Esophagus squamous epithelium (tissue), 5 donors: Measurements from ENCODE around the gene FERMT1. TPM values are rescaled to one million over a fixed set of nuclear protein-coding genes. Genes with fewer than 3 reads are reported as not detected.
A peak's percentile ranks its signal among the peaks of the same experiment; 100 is the strongest.

ENCODE experiments used
- DNase-seq: peaks from one replicate; lab custom pipeline; 2025; lab: John Stamatoyannopoulos, UW
- H3K27ac ChIP-seq, 4 donors: fragments of 200-600 bp; sonication (generic); one replicate each; pipeline ENCODE4 v1.5.1; 2016 to 2019; ENCODE audit warnings: mild to moderate bottlenecking in 1 of 4
- H3K27me3 ChIP-seq, 4 donors: fragments of 200-600 bp; sonication (generic); 1 replicate in 3 of 4; 2 replicates in 1 of 4; pipeline versions ENCODE4 v1.5.1 to v1.6.0; 2017 to 2021; ENCODE audit warnings: antibody characterized with exemption in 1 of 4
- H3K36me3 ChIP-seq, 3 donors: fragments of 200-600 bp; sonication (generic); one replicate each; pipeline ENCODE4 v1.5.1; 2016 to 2019
- H3K4me1 ChIP-seq, 3 donors: fragments of 200-600 bp; sonication (generic); one replicate each; pipeline ENCODE4 v1.5.1; 2017 to 2019
- H3K4me3 ChIP-seq, 4 donors: fragments of 200-600 bp; sonication (generic); 1 replicate in 3 of 4; 2 replicates in 1 of 4; pipeline ENCODE4 v1.5.1; 2016 to 2019; ENCODE audit warnings: mild to moderate bottlenecking in 2 of 4, moderate library complexity in 1 of 4
- H3K9me3 ChIP-seq, 3 donors: fragments of 200-600 bp; sonication (generic); one replicate each; pipeline ENCODE4 v1.5.1; 2016 to 2019
- CTCF ChIP-seq, 6 experiments: fragments of 450-650 bp in 4 of 6; fragments of 200-600 bp in 2 of 6; sonication (generic) in 2 of 6; IDR thresholded peaks; one replicate each; pipeline ENCODE4 v1.5.1; 2016 to 2019; ENCODE audit warnings: antibody characterized with exemption in 6 of 6, mild to moderate bottlenecking in 4 of 6, moderate library complexity in 4 of 6
- POLR2A ChIP-seq, 4 donors: fragments of 450-650 bp; IDR thresholded peaks; one replicate each; pipeline ENCODE4 v1.6.1; 2017; ENCODE audit warnings: antibody characterized with exemption in 4 of 4, mild to moderate bottlenecking in 4 of 4, moderate library complexity in 3 of 4
- WGBS, 2 donors: methylation state at CpG; one replicate each; pipeline ENCODE4 v1.1.5; 2018; 5-methylcytosine and 5-hydroxymethylcytosine counted together
- intact Hi-C: fragments of 100-400 bp; cut with DNase I; formaldehyde crosslinking; loops from one replicate; pipeline ENCODE4 v1.15.0; 2022
- total RNA-seq, 4 donors: library from RNA; depleted of rRNA; stranded (reverse); fragments of >200 nt; gene quantifications; one replicate each; pipeline ENCODE4 v1.1.0, GENCODE V29; 2016
- donor health status: DM: yes; HTN: yes; CAD: no.

FERMT1 gene
- total RNA-seq, 4 donors from 2014 or later, result 19.3 to 53.5 (median 25.8) TPM

GRCh38 chr20:6160736-6161135, 37.9 kb upstream of the FERMT1 start:
- H3K4me1 ChIP-seq, result no peaks in the 10 kb centered on the region
- H3K36me3 ChIP-seq, result no peaks in the 10 kb centered on the region
- H3K27ac ChIP-seq, result no peak overlapping the region
- peaks cover 0 to 12% (median 0%) of the 10 kb centered on the region in 3 donors for H3K9me3 ChIP-seq
- no peak for DNase-seq
- H3K4me3 ChIP-seq, result no peak overlapping the region
- peaks cover 0 to 12% (median 0%) of the 10 kb centered on the region in 4 donors for H3K27me3 ChIP-seq
- intact Hi-C loops, result no loop called here
- TF ChIP-seq POLR2A (IDR thresholded peaks at IDR 0.05) (no peak), CTCF (IDR thresholded peaks at IDR 0.05) (no peak)
- WGBS, 2 donors, result 68 to 70% methylated on average over 3 of the region's 3 CpGs

GRCh38 chr20:6157345-6157744, 34.5 kb upstream of the FERMT1 start:
- H3K4me3 ChIP-seq, result no peak overlapping the region
- intact Hi-C loops, result no loop called here
- peaks cover 0 to 12% (median 0%) of the 10 kb centered on the region in 3 donors for H3K9me3 ChIP-seq
- peaks cover 0 to 7% (median 0%) of the 10 kb centered on the region in 4 donors for H3K27me3 ChIP-seq
- no peaks in the 10 kb centered on the region for H3K4me1 ChIP-seq
- no peak overlapping the region for H3K27ac ChIP-seq
- no peaks in the 10 kb centered on the region for H3K36me3 ChIP-seq
- TF ChIP-seq CTCF (IDR thresholded peaks at IDR 0.05) (peak in 1 of 6 experiments; percentile 12), POLR2A (IDR thresholded peaks at IDR 0.05) (no peak)
- no peak for DNase-seq
- WGBS, 2 donors, result 79 to 83% methylated on average over 2 of the region's 2 CpGs

GRCh38 chr20:6152777-6153176, 29.9 kb upstream of the FERMT1 start:
- no peaks in the 10 kb centered on the region for H3K36me3 ChIP-seq
- no peak overlapping the region for H3K4me3 ChIP-seq
- DNase-seq, result no peak
- no peak overlapping the region for H3K27ac ChIP-seq
- no peaks in the 10 kb centered on the region for H3K27me3 ChIP-seq
- intact Hi-C loops, result no loop called here
- peaks cover 0 to 12% (median 0%) of the 10 kb centered on the region in 3 donors for H3K9me3 ChIP-seq
- WGBS, 2 donors, result 77 to 83% methylated on average over 2 of the region's 2 CpGs
- TF ChIP-seq POLR2A (IDR thresholded peaks at IDR 0.05), result no peak
- no peak for TF ChIP-seq CTCF (IDR thresholded peaks at IDR 0.05)
- H3K4me1 ChIP-seq, result no peaks in the 10 kb centered on the region

GRCh38 chr20:6148073-6148472, 25.2 kb upstream of the FERMT1 start:
- no peaks in the 10 kb centered on the region for H3K36me3 ChIP-seq
- no peak overlapping the region for H3K27ac ChIP-seq
- intact Hi-C loops, result no loop called here
- H3K4me1 ChIP-seq, result no peaks in the 10 kb centered on the region
- DNase-seq, result no peak
- 88 to 92% methylated on average over 4 to 6 of the region's 7 CpGs for WGBS, 2 donors
- H3K9me3 ChIP-seq, result no peaks in the 10 kb centered on the region
- TF ChIP-seq CTCF (IDR thresholded peaks at IDR 0.05) (no peak), POLR2A (IDR thresholded peaks at IDR 0.05) (no peak)
- no peaks in the 10 kb centered on the region for H3K27me3 ChIP-seq
- H3K4me3 ChIP-seq, result no peak overlapping the region

- intact Hi-C loops, result no loop called here
- H3K27me3 ChIP-seq, result no peaks in the 10 kb centered on the region
- H3K4me1 ChIP-seq, result no peaks in the 10 kb centered on the region
- H3K9me3 ChIP-seq, result no peaks in the 10 kb centered on the region
- WGBS, 2 donors, result 2% methylated on average over 7 to 10 of the region's 10 CpGs
- no peak overlapping the region for H3K4me3 ChIP-seq
- TF ChIP-seq CTCF (IDR thresholded peaks at IDR 0.05), result peak; percentile 55 to 82 (median 68)
- no peak for TF ChIP-seq POLR2A (IDR thresholded peaks at IDR 0.05)
- no peak overlapping the region for H3K27ac ChIP-seq
- no peak for DNase-seq
- H3K36me3 ChIP-seq, result no peaks in the 10 kb centered on the region
These were observed 19.6 kb upstream of the FERMT1 start for GRCh38 chr20:6142348-6142993.
